Effector memory CD8-positive, alpha-beta T cell (primary cell): ENCODE data around the gene SPEF1.
"Not testable (repeated sequence)": the region's sequence is repeated elsewhere in the genome, so short reads cannot be mapped to it uniquely, and the experiment has no call there.

Experiments
- ATAC-seq: fragments of 150-1000 bp; cut with Tn5 transposase; replicated peaks from 2 replicates; pipeline ENCODE4 v1.10.0; 2021; ENCODE audit warnings: mild to moderate bottlenecking, moderate library complexity
- DNase-seq, 3 experiments: peaks; one replicate each; pipeline ENCODE4 v3.0.0; 2021
- H3K27ac Mint-ChIP-seq, 2 donors: one replicate each; pipeline ENCODE4 v1.8.0; 2022; ENCODE audit warnings: mild to moderate bottlenecking in 2 of 2, mixed read lengths in 2 of 2, moderate library complexity in 2 of 2
- H3K27me3 Mint-ChIP-seq, 2 donors: one replicate each; pipeline ENCODE4 v1.8.0; 2022; ENCODE audit warnings: mixed read lengths in 2 of 2
- H3K36me3 Mint-ChIP-seq: one replicate; pipeline ENCODE4 v1.8.0; 2022; ENCODE audit warnings: mild to moderate bottlenecking, moderate library complexity, mixed read lengths; ENCODE audit not compliant: insufficient read depth
- H3K4me1 Mint-ChIP-seq, 2 donors: one replicate each; pipeline ENCODE4 v1.8.0; 2022; ENCODE audit warnings: low read depth in 2 of 2, mixed read lengths in 2 of 2
- H3K4me3 Mint-ChIP-seq, 2 donors: one replicate each; pipeline ENCODE4 v1.8.0; 2022; ENCODE audit warnings: mild to moderate bottlenecking in 2 of 2, mixed read lengths in 2 of 2, moderate library complexity in 2 of 2
- H3K9me3 Mint-ChIP-seq, 2 donors: one replicate each; pipeline ENCODE4 v1.8.0; 2022; ENCODE audit warnings: mixed read lengths in 2 of 2

SPEF1 gene

DNA sequence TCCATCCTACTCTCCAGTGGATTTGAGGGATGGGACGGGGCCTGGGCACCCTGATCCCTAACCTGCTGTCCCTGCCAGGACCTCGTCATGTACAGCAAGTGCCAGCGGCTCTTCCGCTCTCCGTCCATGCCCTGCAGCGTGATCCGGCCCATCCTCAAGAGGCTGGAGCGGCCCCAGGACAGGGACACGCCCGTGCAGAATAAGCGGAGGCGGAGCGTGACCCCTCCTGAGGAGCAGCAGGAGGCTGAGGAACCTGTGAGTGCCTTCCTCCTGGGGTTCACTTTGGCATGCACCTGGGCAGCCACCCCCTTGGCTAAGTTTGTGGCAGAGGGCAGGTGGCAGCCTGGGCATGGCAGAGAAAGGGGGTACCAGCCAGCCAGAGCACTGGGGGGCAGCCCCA is 20.6 kb upstream of the SPEF1 start:
- H3K27ac Mint-ChIP-seq = peak overlapping the region; percentile 82 to 96
- H3K36me3 Mint-ChIP-seq = peaks cover 87% of the 10 kb centered on the region
- ATAC-seq (no peak), DNase-seq (no peak)
- peaks cover 70 to 73% of the 10 kb centered on the region in 2 donors for H3K4me1 Mint-ChIP-seq
- no peaks in the 10 kb centered on the region for H3K9me3 Mint-ChIP-seq
- H3K4me3 Mint-ChIP-seq = no peak overlapping the region
- no peaks in the 10 kb centered on the region for H3K27me3 Mint-ChIP-seq

DNA sequence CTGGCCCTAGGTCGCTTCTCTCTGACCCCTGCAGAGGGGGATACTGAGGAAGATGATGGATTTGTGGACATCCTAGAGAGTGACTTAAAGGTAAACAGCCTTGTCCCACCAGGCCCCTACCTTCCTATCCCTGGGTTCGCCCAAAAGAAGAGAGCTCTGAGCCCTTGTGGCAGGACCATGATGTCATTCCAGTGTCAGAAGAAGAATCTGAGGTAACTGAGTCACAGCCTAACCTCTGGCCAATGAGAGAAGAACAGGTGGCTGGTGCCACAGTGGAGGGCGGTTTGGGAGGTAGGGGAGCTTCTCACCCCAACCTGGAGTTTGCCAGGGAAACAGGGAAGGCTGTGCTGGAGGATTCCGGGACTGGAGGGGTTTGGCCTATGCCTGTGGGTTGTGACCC is 20.1 kb upstream of the SPEF1 start:
- DNase-seq (no peak), ATAC-seq (no peak)
- Mint-ChIP-seq H3K9me3 (no peaks in the 10 kb centered on the region), H3K27me3 (no peaks in the 10 kb centered on the region), H3K4me3 (peak overlapping the region in 1 of 2 donors; percentile 99), H3K27ac (peak overlapping the region; percentile 82 to 96), H3K4me1 (peaks cover 66 to 71% of the 10 kb centered on the region in 2 donors), H3K36me3 (peaks cover 86% of the 10 kb centered on the region)

- Mint-ChIP-seq H3K9me3 (no peaks in the 10 kb centered on the region), H3K27ac (peak overlapping the region; percentile 82 to 96), H3K36me3 (peaks cover 86% of the 10 kb centered on the region), H3K4me1 (peaks cover 64 to 71% of the 10 kb centered on the region in 2 donors), H3K4me3 (peak overlapping the region in 1 of 2 donors; percentile 99), H3K27me3 (no peaks in the 10 kb centered on the region)
- ATAC-seq = no peak
- no peak for DNase-seq
These were observed 19.6 kb upstream of the SPEF1 start for GRCh38 chr20:3800878-3801260.

GRCh38 chr20:3800256-3800877 is 19.1 kb upstream of the SPEF1 start:
- DNase-seq = no peak
- ATAC-seq = no peak
- Mint-ChIP-seq H3K9me3 (no peaks in the 10 kb centered on the region), H3K36me3 (peaks cover 86% of the 10 kb centered on the region), H3K4me1 (peaks cover 64 to 70% of the 10 kb centered on the region in 2 donors), H3K27ac (peak overlapping the region; percentile 82 to 96), H3K27me3 (no peaks in the 10 kb centered on the region), H3K4me3 (peak overlapping the region; percentile 99 to 100)

DNA sequence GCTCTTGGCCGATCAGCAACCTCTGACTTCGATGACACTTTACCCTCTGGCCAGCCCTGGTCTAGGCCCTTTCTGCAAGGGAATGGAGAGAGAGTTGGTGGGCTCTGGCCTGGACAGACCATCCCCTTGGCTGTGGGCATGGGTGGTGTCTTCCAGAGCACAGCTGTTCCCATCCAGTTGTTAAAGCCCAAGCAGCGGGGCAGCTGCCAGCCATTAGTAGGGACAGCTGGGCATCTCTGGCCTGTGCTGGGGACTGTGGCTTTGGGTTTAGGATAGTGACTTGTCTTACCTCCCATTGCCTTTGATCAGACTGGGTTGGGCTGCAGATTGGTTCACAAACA is 17.6 kb upstream of the SPEF1 start:
- H3K27me3 Mint-ChIP-seq = no peaks in the 10 kb centered on the region

DNA sequence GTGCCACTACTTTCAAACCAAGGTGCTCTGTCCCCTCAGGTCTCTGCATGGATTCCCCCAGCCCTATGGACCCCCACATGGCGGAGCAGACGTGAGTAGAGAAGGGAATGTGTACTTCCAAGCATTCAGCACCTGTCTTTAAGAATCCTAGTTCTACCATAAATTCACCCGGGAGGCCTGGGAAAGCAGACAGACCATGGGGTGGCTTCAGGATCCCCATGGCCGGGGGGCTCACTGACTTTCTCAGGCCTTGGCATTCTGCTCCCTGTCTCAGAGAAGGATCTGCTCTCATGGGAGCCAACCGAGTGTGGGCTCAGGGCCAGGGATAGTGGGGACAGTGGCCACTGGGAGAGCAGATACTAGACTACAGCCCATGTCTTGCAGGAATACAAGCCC is 17.1 kb upstream of the SPEF1 start:
- Mint-ChIP-seq H3K36me3 (peaks cover 79% of the 10 kb centered on the region), H3K4me3 (peak overlapping the region; percentile 99 to 100), H3K27ac (peak overlapping the region; percentile 94 to 96), H3K27me3 (no peaks in the 10 kb centered on the region), H3K9me3 (no peaks in the 10 kb centered on the region), H3K4me1 (peaks cover 53 to 56% of the 10 kb centered on the region in 2 donors)
- DNase-seq = no peak
- ATAC-seq = no peak

More for the DNA sequence above, 17.6 kb upstream of the SPEF1 start:
- ATAC-seq (peak; percentile 7), DNase-seq (no peak)
- Mint-ChIP-seq H3K27ac (peak overlapping the region; percentile 94 to 96), H3K36me3 (peaks cover 84% of the 10 kb centered on the region), H3K4me3 (peak overlapping the region; percentile 99 to 100), H3K4me1 (peaks cover 58 to 62% of the 10 kb centered on the region in 2 donors), H3K9me3 (no peaks in the 10 kb centered on the region)

DNA sequence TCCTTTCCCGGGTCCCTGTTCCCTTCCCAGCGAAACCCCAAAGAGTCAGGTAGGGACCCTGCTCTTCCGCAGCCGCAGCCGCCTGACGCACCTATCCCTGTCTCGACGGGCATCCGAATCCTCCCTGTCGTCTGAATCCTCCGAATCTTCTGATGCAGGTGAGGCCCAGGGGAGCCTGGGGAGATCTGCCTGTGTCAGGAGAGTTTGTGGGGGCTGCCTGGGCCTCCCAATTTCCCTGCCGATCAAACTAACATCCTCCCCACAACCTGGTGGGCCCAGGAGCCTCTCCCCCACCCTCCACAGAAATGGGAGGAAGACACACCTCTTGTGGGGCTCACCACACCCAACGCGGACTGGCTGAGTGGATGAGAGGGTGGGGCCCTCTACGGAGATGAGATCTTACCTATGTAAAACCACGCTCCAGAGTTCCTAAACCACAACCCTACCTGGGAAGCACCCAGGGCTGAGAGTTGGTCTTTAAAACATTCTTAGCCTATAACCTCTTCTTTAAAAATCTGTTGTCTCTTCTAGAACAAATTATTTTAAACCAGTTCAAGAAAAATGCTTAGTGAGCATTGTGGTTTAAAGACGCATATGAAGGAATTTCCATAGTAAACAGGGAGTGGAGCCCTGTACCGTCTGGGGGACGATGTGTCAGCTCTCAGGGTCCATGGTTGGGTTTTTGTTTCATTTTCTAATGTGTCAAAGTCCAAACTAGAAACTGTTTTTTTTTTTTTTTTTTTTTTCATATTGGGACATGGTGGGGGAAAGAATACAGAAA is 16.5 kb upstream of the SPEF1 start:
- Mint-ChIP-seq H3K4me3 (peak overlapping the region; percentile 99 to 100), H3K4me1 (peaks cover 49 to 51% of the 10 kb centered on the region in 2 donors), H3K27ac (peak overlapping the region; percentile 94 to 96), H3K27me3 (no peaks in the 10 kb centered on the region), H3K9me3 (no peaks in the 10 kb centered on the region), H3K36me3 (peaks cover 73% of the 10 kb centered on the region)
- DNase-seq (no peak), ATAC-seq (no peak)

- Mint-ChIP-seq H3K4me3 (peak overlapping the region; percentile 99 to 100), H3K9me3 (no peaks in the 10 kb centered on the region), H3K27ac (peak overlapping the region; percentile 94 to 96), H3K36me3 (peaks cover 67% of the 10 kb centered on the region), H3K4me1 (peaks cover 44 to 46% of the 10 kb centered on the region in 2 donors), H3K27me3 (no peaks in the 10 kb centered on the region)
- DNase-seq = no peak
- ATAC-seq = no peak
These were observed 15.9 kb upstream of the SPEF1 start for GRCh38 chr20:3797226-3797545.

DNA sequence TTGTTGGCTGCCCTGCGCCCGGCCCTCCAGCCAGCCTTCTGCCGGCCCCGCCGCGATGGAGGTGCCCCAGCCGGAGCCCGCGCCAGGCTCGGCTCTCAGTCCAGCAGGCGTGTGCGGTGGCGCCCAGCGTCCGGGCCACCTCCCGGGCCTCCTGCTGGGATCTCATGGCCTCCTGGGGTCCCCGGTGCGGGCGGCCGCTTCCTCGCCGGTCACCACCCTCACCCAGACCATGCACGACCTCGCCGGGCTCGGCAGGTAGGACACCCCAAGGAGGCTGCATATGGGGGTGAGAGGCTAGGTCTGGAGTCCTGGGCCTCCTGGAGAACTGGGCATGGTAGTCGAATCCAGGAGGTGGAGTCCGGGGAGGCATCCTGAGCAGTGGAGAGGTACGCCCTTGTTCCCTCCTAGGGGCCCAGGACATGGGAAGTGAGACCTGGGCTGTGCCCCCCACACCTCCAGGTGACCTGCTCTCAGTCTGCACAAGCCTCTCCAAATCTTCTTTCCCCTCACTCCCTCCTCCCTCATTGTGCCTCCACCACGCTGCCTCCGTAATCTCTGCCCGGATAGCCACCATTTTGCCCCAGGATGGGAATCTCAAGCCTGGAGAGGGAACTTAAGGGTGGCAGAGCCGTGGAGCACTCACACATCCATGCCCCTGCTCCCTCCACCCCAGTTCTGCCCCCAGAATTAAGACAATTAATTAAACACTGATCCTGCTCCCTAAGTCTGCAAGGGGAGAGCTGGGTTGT is 15.4 kb upstream of the SPEF1 start:
- ATAC-seq (no peak), DNase-seq (no peak)
- H3K27ac Mint-ChIP-seq = peak overlapping the region; percentile 95 to 97
- no peaks in the 10 kb centered on the region for H3K27me3 Mint-ChIP-seq
- peaks cover 41 to 44% of the 10 kb centered on the region in 2 donors for H3K4me1 Mint-ChIP-seq
- H3K9me3 Mint-ChIP-seq = no peaks in the 10 kb centered on the region
- H3K36me3 Mint-ChIP-seq = peaks cover 61% of the 10 kb centered on the region
- H3K4me3 Mint-ChIP-seq = peak overlapping the region; percentile 99 to 100

DNA sequence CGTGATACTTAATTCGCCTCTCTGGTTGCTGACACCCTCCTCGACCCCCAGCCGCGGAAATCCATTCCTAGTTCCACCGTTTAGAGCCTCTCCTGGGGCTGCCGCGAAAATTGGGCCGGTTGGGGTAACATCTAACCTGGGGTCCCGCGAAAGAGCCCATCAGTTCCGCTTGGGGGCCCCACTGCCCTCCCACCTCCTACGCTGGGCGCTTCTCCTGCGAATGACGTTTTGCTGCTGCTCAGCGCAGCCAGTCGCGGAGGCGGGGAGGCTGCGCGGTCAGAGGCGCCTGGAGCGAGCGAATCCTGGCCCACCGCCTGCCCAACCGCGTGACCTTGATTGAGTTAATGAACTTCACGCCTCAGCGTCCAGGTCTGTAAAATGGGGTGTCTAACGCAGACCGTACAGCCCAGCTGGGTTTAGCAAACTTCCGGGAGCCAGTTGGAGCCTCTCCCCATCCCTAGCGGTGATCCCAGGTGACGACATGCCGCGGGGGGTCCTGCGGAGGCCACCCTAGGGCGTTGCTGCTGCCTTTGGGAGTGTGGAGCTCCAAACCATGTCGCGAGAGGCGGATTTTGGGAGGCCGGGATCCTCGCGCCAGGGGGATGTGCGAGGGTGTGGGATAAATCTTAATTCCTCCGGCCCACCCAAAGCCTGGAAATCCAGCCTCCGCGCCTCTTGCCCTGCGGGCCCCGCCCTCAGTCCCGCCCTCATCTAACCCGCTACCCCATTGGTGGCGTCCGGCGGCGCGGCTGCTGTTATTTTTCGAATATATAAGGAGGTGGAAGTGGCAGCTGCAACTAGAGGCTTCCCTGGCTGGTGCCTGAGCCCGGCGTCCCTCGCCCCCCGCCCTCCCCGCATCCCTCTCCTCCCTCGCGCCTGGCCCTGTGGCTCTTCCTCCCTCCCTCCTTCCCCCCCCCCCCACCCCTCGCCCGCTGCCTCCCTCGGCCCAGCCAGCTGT is 14.5 kb upstream of the SPEF1 start, which contains the start of gene CDC25B:
TSS of gene CDC25B (plus strand) at position 800 of the 958 bp plus-strand sequence. CDS start 222 bp downstream, outside the sequence.
- Mint-ChIP-seq H3K9me3 (no peaks in the 10 kb centered on the region), H3K4me3 (peak within 1 kb of the TSS; percentile 99 to 100), H3K36me3 (peaks cover 53% of the 10 kb centered on the region), H3K27ac (peak within 1 kb of the TSS; percentile 95 to 97), H3K4me1 (peaks cover 39 to 41% of the 10 kb centered on the region in 2 donors), H3K27me3 (no peaks in the 10 kb centered on the region)
- DNase-seq (peak; percentile 80 to 85 (median 84)), ATAC-seq (peak; percentile 82)

GRCh38 chr20:3794701-3795420 is 13.6 kb upstream of the SPEF1 start:
- Mint-ChIP-seq H3K4me3 (peak overlapping the region; percentile 99 to 100), H3K9me3 (no peaks in the 10 kb centered on the region), H3K4me1 (peaks cover 31 to 34% of the 10 kb centered on the region in 2 donors), H3K27ac (peak overlapping the region; percentile 95 to 97), H3K27me3 (no peaks in the 10 kb centered on the region), H3K36me3 (peaks cover 46% of the 10 kb centered on the region)
- ATAC-seq (no peak), DNase-seq (no peak)

GRCh38 chr20:3794168-3794567 is 12.9 kb upstream of the SPEF1 start:
- Mint-ChIP-seq H3K4me3 (peak overlapping the region in 1 of 2 donors; percentile 99), H3K4me1 (peaks cover 26 to 28% of the 10 kb centered on the region in 2 donors), H3K36me3 (peaks cover 44% of the 10 kb centered on the region)
- H3K27me3 Mint-ChIP-seq, DNase-seq, ATAC-seq, H3K27ac Mint-ChIP-seq, H3K9me3 Mint-ChIP-seq: not testable (repeated sequence)
